ENCODE results near the gene CDC73. TPM values are rescaled to one million over a fixed set of nuclear protein-coding genes. Genes with fewer than 3 reads are reported as not detected.
"Not testable (repeated sequence)": the region's sequence is repeated elsewhere in the genome, so short reads cannot be mapped to it uniquely, and the experiment has no call there.

Gene CDC73
- total RNA-seq, 4 donors from 2014 or later = 42.7 to 73.3 (median 53.7) TPM

GRCh38 chr1:193185901-193186731 lies 64.3 kb downstream of the CDC73 start, which contains the start of gene B3GALT2:
B3GALT2 (minus strand) TSS chr1:193186613; CDS start chr1:193181562, 5,051 bp downstream.
- TF ChIP-seq CTCF (IDR thresholded peaks at IDR 0.05) (no peak), EP300 (IDR thresholded peaks at IDR 0.05) (no peak), POLR2AphosphoS5 (IDR thresholded peaks at IDR 0.05) (no peak), POLR2A (IDR thresholded peaks at IDR 0.05) (no peak)
- Histone ChIP-seq H3K27ac (peak within 1 kb of the TSS; percentile 4 to 60 (median 28)), H3K27me3 (no peaks in the 10 kb centered on the region), H3K4me1 (peaks cover 13 to 99% (median 14%) of the 10 kb centered on the region in 3 donors), H3K36me3 (no peaks in the 10 kb centered on the region), H3K4me3 (peak within 1 kb of the TSS; percentile 39 to 42), H3K9me3 (no peaks in the 10 kb centered on the region)
- 10 to 17% methylated on average over 13 of the region's 13 CpGs for WGBS, 2 donors (ENCODE audit: low coverage in 1 of 2)
- no peak for ATAC-seq

- Histone ChIP-seq H3K36me3 (no peaks in the 10 kb centered on the region), H3K4me1 (peaks cover 9 to 95% (median 11%) of the 10 kb centered on the region in 3 donors), H3K27me3 (no peaks in the 10 kb centered on the region), H3K4me3 (peak overlapping the region in 1 of 2 donors; percentile 39), H3K9me3 (no peaks in the 10 kb centered on the region), H3K27ac (peak overlapping the region in 2 of 4 donors; percentile 51 to 60)
- 50 to 65% methylated on average over 1 of the region's 1 CpG for WGBS, 2 donors (ENCODE audit: low coverage in 1 of 2)
- no peak for ATAC-seq
- no peak for TF ChIP-seq POLR2AphosphoS5 (IDR thresholded peaks at IDR 0.05)
- no peak for TF ChIP-seq EP300 (IDR thresholded peaks at IDR 0.05)
- TF ChIP-seq POLR2A (IDR thresholded peaks at IDR 0.05) = no peak
- no peak for TF ChIP-seq CTCF (IDR thresholded peaks at IDR 0.05)
Measured at GRCh38 chr1:193187114-193187513, 65.3 kb downstream of the CDC73 start.

- peaks cover 5 to 77% (median 11%) of the 10 kb centered on the region in 3 donors for H3K4me1 ChIP-seq
- not testable (repeated sequence) for H3K9me3 ChIP-seq, H3K27ac ChIP-seq, H3K27me3 ChIP-seq, H3K36me3 ChIP-seq, ATAC-seq, H3K4me3 ChIP-seq
- 72 to 80% methylated on average over 4 to 7 of the region's 7 CpGs for WGBS, 2 donors (ENCODE audit: low coverage in 1 of 2)
Measured at GRCh38 chr1:193188915-193189314, 67.1 kb downstream of the CDC73 start.

- H3K27me3 ChIP-seq = no peaks in the 10 kb centered on the region
- H3K27ac ChIP-seq = no peak overlapping the region
- TF ChIP-seq CTCF (IDR thresholded peaks at IDR 0.05) (no peak), POLR2A (IDR thresholded peaks at IDR 0.05) (no peak), POLR2AphosphoS5 (IDR thresholded peaks at IDR 0.05) (no peak), EP300 (IDR thresholded peaks at IDR 0.05) (no peak)
- ATAC-seq = no peak
- H3K4me1 ChIP-seq = peaks cover 5 to 71% (median 11%) of the 10 kb centered on the region in 3 donors
- WGBS, 2 donors (ENCODE audit: low coverage in 1 of 2) = 51 to 54% methylated on average over 3 of the region's 3 CpGs
- no peaks in the 10 kb centered on the region for H3K36me3 ChIP-seq
- no peaks in the 10 kb centered on the region for H3K9me3 ChIP-seq
- no peak overlapping the region for H3K4me3 ChIP-seq
Measured at GRCh38 chr1:193189442-193190095, 67.7 kb downstream of the CDC73 start.

- H3K4me1 ChIP-seq = peaks cover 5 to 64% (median 10%) of the 10 kb centered on the region in 3 donors
- H3K9me3 ChIP-seq = no peaks in the 10 kb centered on the region
- ATAC-seq = no peak
- H3K36me3 ChIP-seq = no peaks in the 10 kb centered on the region
- H3K27ac ChIP-seq = no peak overlapping the region
- H3K4me3 ChIP-seq = no peak overlapping the region
- no peak for TF ChIP-seq POLR2A (IDR thresholded peaks at IDR 0.05)
- TF ChIP-seq EP300 (IDR thresholded peaks at IDR 0.05) = no peak
- TF ChIP-seq CTCF (IDR thresholded peaks at IDR 0.05) = peak; percentile 11 to 46 (median 31)
- no peaks in the 10 kb centered on the region for H3K27me3 ChIP-seq
Measured at GRCh38 chr1:193190096-193190744, 68.4 kb downstream of the CDC73 start.
